H9 (cell line): Measurements from ENCODE around the gene LRRN1. TPM values are rescaled to one million over a fixed set of nuclear protein-coding genes. Genes with fewer than 3 reads are reported as not detected.
A peak's percentile ranks its signal among the peaks of the same experiment; 100 is the strongest.

ENCODE experiments used
- DNase-seq: peaks from one replicate; pipeline ENCODE4 v3.0.0-alpha.2; 2017
- H2AFZ ChIP-seq: one replicate; pipeline ENCODE4 v1.6.1; 2013; ENCODE audit warnings: mild to moderate bottlenecking, low read length, control low read depth, moderate library complexity
- H2AK5ac ChIP-seq: 2 replicates; pipeline ENCODE4 v1.6.1; 2013; ENCODE audit warnings: low read length, control low read depth, mixed read lengths; ENCODE audit not compliant: insufficient read length
- H2BK120ac ChIP-seq: one replicate; pipeline ENCODE4 v1.6.1; 2013; ENCODE audit warnings: low read depth, mild to moderate bottlenecking, low read length, control low read depth, inconsistent platforms; ENCODE audit not compliant: poor library complexity, severe bottlenecking
- H2BK12ac ChIP-seq: 2 replicates; pipeline ENCODE4 v1.6.1; 2013; ENCODE audit warnings: low read length, control low read depth, mixed read lengths, low read depth; ENCODE audit not compliant: insufficient read length
- H2BK15ac ChIP-seq: 2 replicates; pipeline ENCODE4 v1.6.1; 2013; ENCODE audit warnings: low read depth, low read length, control low read depth
- H2BK20ac ChIP-seq: one replicate; pipeline ENCODE4 v1.6.1; 2013; ENCODE audit warnings: low read depth, mild to moderate bottlenecking, low read length, control low read depth, inconsistent platforms; ENCODE audit not compliant: poor library complexity, severe bottlenecking
- H2BK5ac ChIP-seq: 2 replicates; pipeline ENCODE4 v1.6.1; 2013; ENCODE audit warnings: low read length, control low read depth, mixed read lengths; ENCODE audit not compliant: insufficient read length
- H3K14ac ChIP-seq: 2 replicates; pipeline ENCODE4 v1.6.1; 2013; ENCODE audit warnings: low read length, control low read depth; ENCODE audit not compliant: insufficient read depth
- H3K18ac ChIP-seq: 2 replicates; pipeline ENCODE4 v1.6.1; 2013; ENCODE audit warnings: low read depth, mild to moderate bottlenecking, mixed read lengths, low read length, control low read depth; ENCODE audit not compliant: insufficient read length
- H3K23ac ChIP-seq: 2 replicates; pipeline ENCODE4 v1.6.1; 2013; ENCODE audit warnings: low read length, control low read depth, mixed read lengths, low read depth; ENCODE audit not compliant: insufficient read length
- H3K23me2 ChIP-seq: 2 replicates; pipeline ENCODE4 v1.6.1; 2013; ENCODE audit warnings: low read depth, mild to moderate bottlenecking, mixed read lengths, low read length, control low read depth; ENCODE audit not compliant: insufficient read length, poor library complexity, severe bottlenecking
- H3K27ac ChIP-seq: 2 replicates; pipeline ENCODE4 v1.5.1; 2013; ENCODE audit warnings: low read length, control low read depth, mixed read lengths, low read depth; ENCODE audit not compliant: insufficient read length
- H3K27me3 ChIP-seq: 2 replicates; pipeline ENCODE4 v1.6.1; 2013; ENCODE audit warnings: low read length, control low read depth, inconsistent platforms; ENCODE audit not compliant: insufficient read depth
- H3K4ac ChIP-seq: 2 replicates; pipeline ENCODE4 v1.6.1; 2013; ENCODE audit warnings: low read depth, mild to moderate bottlenecking, control low read depth, inconsistent platforms, low read length, moderate library complexity
- H3K4me1 ChIP-seq: 2 replicates; pipeline ENCODE4 v1.6.1; 2013; ENCODE audit warnings: low read length, control low read depth, inconsistent platforms; ENCODE audit not compliant: insufficient read depth
- H3K4me2 ChIP-seq: 2 replicates; pipeline ENCODE4 v1.6.1; 2013; ENCODE audit warnings: low read length, control low read depth, mixed read lengths; ENCODE audit not compliant: insufficient read length, insufficient read depth
- H3K56ac ChIP-seq: 2 replicates; pipeline ENCODE4 v1.6.1; 2013; ENCODE audit warnings: low read depth, mild to moderate bottlenecking, mixed read lengths, low read length, control low read depth; ENCODE audit not compliant: insufficient read length
- H3K79me1 ChIP-seq: 2 replicates; pipeline ENCODE4 v1.6.1; 2013; ENCODE audit warnings: low read depth, mild to moderate bottlenecking, moderate library complexity, low read length, control low read depth, inconsistent platforms; ENCODE audit not compliant: insufficient read depth, poor library complexity, severe bottlenecking
- H3K79me2 ChIP-seq: 2 replicates; pipeline ENCODE4 v1.6.1; 2013; ENCODE audit warnings: low read length, control low read depth, inconsistent platforms; ENCODE audit not compliant: insufficient read depth
- H3K9ac ChIP-seq: 2 replicates; pipeline ENCODE4 v1.6.1; 2013; ENCODE audit warnings: low read length, control low read depth, mixed read lengths; ENCODE audit not compliant: insufficient read length; ENCODE audit errors: extremely low read depth
- H3K9me3 ChIP-seq: one replicate; pipeline ENCODE4 v1.6.1; 2013; ENCODE audit warnings: low read depth, low read length, inconsistent platforms; ENCODE audit not compliant: control insufficient read depth
- H3T11ph ChIP-seq: one replicate; pipeline ENCODE4 v1.6.1; 2013; ENCODE audit warnings: mild to moderate bottlenecking, low read length, control low read depth, inconsistent platforms
- H4K20me1 ChIP-seq: one replicate; pipeline ENCODE4 v1.6.1; 2013; ENCODE audit not compliant: control insufficient read depth, insufficient read length, insufficient read depth
- H4K5ac ChIP-seq: 2 replicates; pipeline ENCODE4 v1.6.1; 2013; ENCODE audit warnings: low read depth, mild to moderate bottlenecking, mixed read lengths, low read length, control low read depth; ENCODE audit not compliant: insufficient read length
- H4K8ac ChIP-seq: replicated peaks from 2 replicates; pipeline ENCODE4 v1.6.1; 2013; ENCODE audit warnings: low read length, control low read depth, mixed read lengths, low read depth; ENCODE audit not compliant: insufficient read length
- H4K91ac ChIP-seq: 2 replicates; pipeline ENCODE4 v1.6.1; 2013; ENCODE audit warnings: low read depth, mild to moderate bottlenecking, moderate library complexity, mixed read lengths, low read length, control low read depth; ENCODE audit not compliant: insufficient read length
- H3K27ac Mint-ChIP-seq, 3 experiments: 2 replicates in 2 of 3; 3 replicates in 1 of 3; pipeline ENCODE4 v1.8.0; 2020 to 2021; ENCODE audit warnings: mixed read lengths in 3 of 3, mild to moderate bottlenecking in 1 of 3, moderate library complexity in 1 of 3
- H3K27me3 Mint-ChIP-seq: 2 replicates; pipeline ENCODE4 v1.8.0; 2021; ENCODE audit warnings: low read depth, mild to moderate bottlenecking, moderate library complexity, mixed read lengths
- H3K36me3 Mint-ChIP-seq, 3 experiments: 2 replicates in 2 of 3; 3 replicates in 1 of 3; pipeline ENCODE4 v1.8.0; 2020 to 2021; ENCODE audit warnings: low read depth in 3 of 3, mixed read lengths in 3 of 3; ENCODE audit not compliant: insufficient read depth in 1 of 3
- H3K4me1 Mint-ChIP-seq, 2 experiments: 2 replicates each; pipeline ENCODE4 v1.8.0; 2020; ENCODE audit warnings: mixed read lengths in 2 of 2
- H3K4me3 Mint-ChIP-seq, 2 experiments: 2 replicates in 1 of 2; 3 replicates in 1 of 2; pipeline ENCODE4 v1.8.0; 2020 to 2021; ENCODE audit warnings: mild to moderate bottlenecking in 2 of 2, mixed read lengths in 2 of 2, moderate library complexity in 1 of 2
- H3K9me3 Mint-ChIP-seq, 2 experiments: 2 replicates in 1 of 2; 3 replicates in 1 of 2; pipeline ENCODE4 v1.8.0; 2020; ENCODE audit warnings: mild to moderate bottlenecking in 2 of 2, mixed read lengths in 2 of 2, moderate library complexity in 1 of 2
- CTCF ChIP-seq: fragments of 200-600 bp; sonication (generic); conservative IDR thresholded peaks from 3 replicates; pipeline ENCODE4 v1.8.0; 2021; ENCODE audit warnings: antibody characterized with exemption, mild to moderate bottlenecking
- WGBS: extraction: QIAGEN DNeasy Blood & Tissue Kit; methylation state at CpG from one replicate; pipeline ENCODE4 v1.1.7; 2013; ENCODE audit warnings: missing lambda C conversion rate, low lambda C conversion rate, mixed read lengths; ENCODE audit not compliant: insufficient read length; ENCODE audit errors: extremely low coverage; 5-methylcytosine and 5-hydroxymethylcytosine counted together
- total RNA-seq: library from RNA; stranded (reverse); gene quantifications from 2 replicates; pipeline ENCODE4 v1.2.1, GENCODE V29; 2021

The LRRN1 gene
- total RNA-seq, 1 experiment from 2014 or later, result 269 TPM

- H3K27ac ChIP-seq, result no peak overlapping the region
- H4K8ac ChIP-seq, result no peak overlapping the region
- peaks cover 10% of the 10 kb centered on the region; the same call in 1 of the 2 replicates for H3K79me2 ChIP-seq
- peaks cover 7% of the 10 kb centered on the region for H3K79me1 ChIP-seq
- no peak overlapping the region for H2BK20ac ChIP-seq
- TF ChIP-seq CTCF, result no peak
- 0 out of 7 replicates have a peak overlapping the region, but pooled peaks of 1 of the 3 experiments have one; percentile 19 for H3K27ac Mint-ChIP-seq
- H2AFZ ChIP-seq, result no peak overlapping the region
- no peak overlapping the region for H3T11ph ChIP-seq
- H2BK5ac ChIP-seq, result no peak overlapping the region
- no peaks in the 10 kb centered on the region for H3K23me2 ChIP-seq
- H3K23ac ChIP-seq, result no peak overlapping the region
- no peak overlapping the region for H3K14ac ChIP-seq
- H3K4me2 ChIP-seq, result no peak overlapping the region
- H4K91ac ChIP-seq, result no peak overlapping the region
- peaks cover 7 to 10% of the 10 kb centered on the region in 2 experiments for H3K4me1 Mint-ChIP-seq
- H2BK15ac ChIP-seq, result no peak overlapping the region
- H2AK5ac ChIP-seq, result no peak overlapping the region
- peaks cover 2 to 14% of the 10 kb centered on the region in 2 experiments; a peak in 4 of 5 replicates for H3K9me3 Mint-ChIP-seq
- no peak overlapping the region for H3K9ac ChIP-seq
- H4K5ac ChIP-seq, result no peak overlapping the region
- no CpG with 5 or more reads among the region's 4 CpGs for WGBS
- no peaks in the 10 kb centered on the region for H3K27me3 ChIP-seq
- no peak overlapping the region for H2BK120ac ChIP-seq
- H3K9me3 ChIP-seq, result no peaks in the 10 kb centered on the region
- H4K20me1 ChIP-seq, result no peaks in the 10 kb centered on the region
- no peak overlapping the region for H3K56ac ChIP-seq
- H3K36me3 Mint-ChIP-seq, result peaks cover 70 to 94% (median 93%) of the 10 kb centered on the region in 3 experiments
- no peaks in the 10 kb centered on the region; the same call in 1 of the 2 replicates for H3K4me1 ChIP-seq
- no peaks in the 10 kb centered on the region for H3K27me3 Mint-ChIP-seq
- H3K18ac ChIP-seq, result no peak overlapping the region
- H2BK12ac ChIP-seq, result no peak overlapping the region
- no peak for DNase-seq
- no peak overlapping the region for H3K4me3 Mint-ChIP-seq
- H3K4ac ChIP-seq, result no peak overlapping the region
Measured at GRCh38 chr3:3826521-3826920, 27.3 kb downstream of the LRRN1 start.
